ENCODE results near the gene TMEM106A. TPM values are rescaled to one million over a fixed set of nuclear protein-coding genes. Genes with fewer than 3 reads are reported as not detected.

The TMEM106A gene
- total RNA-seq, 1 experiment from 2014 or later, result 3.5 TPM

DNA sequence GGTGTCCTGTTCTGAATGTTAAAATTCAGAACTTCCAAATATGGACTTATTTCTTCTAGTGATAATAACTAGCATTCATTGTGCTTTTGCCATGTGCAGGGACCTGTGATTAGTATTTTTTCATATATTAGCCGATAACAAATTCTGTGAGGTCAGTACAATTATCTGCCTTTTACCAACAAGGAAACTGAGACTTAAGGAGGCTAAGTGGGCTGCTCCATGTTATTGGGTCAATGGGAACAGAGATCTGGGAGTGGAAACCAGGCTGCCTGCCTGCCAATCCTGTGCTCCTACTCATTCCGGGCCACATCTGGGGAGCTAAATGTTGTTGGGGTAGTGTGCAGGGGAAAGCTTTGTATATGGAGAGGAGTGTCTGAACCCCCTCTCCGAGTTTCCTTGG is 3.7 kb downstream of the TMEM106A start:
- intact Hi-C loops (cut with micrococcal nuclease), result no loop called here
- Histone ChIP-seq H3K36me3 (ENCODE audit: control insufficient read depth in 1 of 2, insufficient read depth in 2 of 2, low read length in 2 of 2) (no peaks in the 10 kb centered on the region), H3K4me3 (replicated peaks in 1 of 2; ENCODE audit: low read depth in 1 of 2, low read length in 2 of 2) (no peak overlapping the region), H2AFZ (ENCODE audit: low read depth, low read length, poor library complexity, severe bottlenecking) (no peak overlapping the region), H4K20me1 (ENCODE audit: insufficient read depth) (no peaks in the 10 kb centered on the region), H3K9ac (ENCODE audit: low read length) (no peak overlapping the region), H3K4me1 (ENCODE audit: control insufficient read depth in 1 of 2, insufficient read depth in 2 of 2, low read length in 2 of 2) (peaks cover 6 to 19% of the 10 kb centered on the region in 2 experiments; a peak in 2 of 4 replicates), H3K9me2 (ENCODE audit: insufficient read depth) (no peaks in the 10 kb centered on the region), H3K27ac (ENCODE audit: low read depth, low read length) (no peak overlapping the region), H3K27me3 (ENCODE audit: insufficient read depth, low read length) (no peaks in the 10 kb centered on the region), H3K79me2 (ENCODE audit: insufficient read depth, low read length) (no peaks in the 10 kb centered on the region), H3K9me3 (ENCODE audit: control insufficient read depth in 1 of 2, insufficient read depth in 1 of 2, low read depth in 1 of 2, low read length in 2 of 2) (no peaks in the 10 kb centered on the region), H3K4me2 (ENCODE audit: low read length) (no peak overlapping the region)
- CTCF ChIA-PET, result no interaction called here
- RAD21 ChIA-PET (ENCODE audit: low non-redundant PET in 1 of 2, low total read pairs in 2 of 2, uncharacterized antibody in 2 of 2, unreplicated experiment in 2 of 2), result no interaction called here
- BruUV-seq (replicated peaks), result no TSS peak
- DNase-seq (ENCODE audit: low read depth, low spot score) (no peak), ATAC-seq (no peak)
- POLR2A ChIA-PET, result interaction anchor here (1.5 kb wide), 1 partner anchor 100 kb away, joined by 7 read pairs; no protein-coding TSS in a partner anchor
- no peak for TF ChIP-seq ZFX (IDR thresholded peaks at IDR 0.05)
- no peak for TF ChIP-seq SIN3A (IDR thresholded peaks at IDR 0.05; ENCODE audit: low read depth)
- no peak for TF ChIP-seq EZH2phosphoT487 (IDR thresholded peaks at IDR 0.05; ENCODE audit: borderline replicate concordance)
- no peak for TF ChIP-seq CEBPB (IDR thresholded peaks at IDR 0.05; ENCODE audit: low read depth)
- no peak for TF ChIP-seq REST (IDR thresholded peaks at IDR 0.05; ENCODE audit: low read depth)
- no peak for TF ChIP-seq TCF7L2 (IDR thresholded peaks at IDR 0.05; ENCODE audit: borderline replicate concordance, extremely low read depth, insufficient read depth, insufficient read length)
- no peak for TF ChIP-seq ELF1 (IDR thresholded peaks at IDR 0.05; ENCODE audit: borderline replicate concordance, low read depth)
- TF ChIP-seq POLR2AphosphoS5 (IDR thresholded peaks at IDR 0.05; ENCODE audit: low read depth, low read length), result no peak
- no peak for TF ChIP-seq JUND (IDR thresholded peaks at IDR 0.05)
- TF ChIP-seq EGR1 (IDR thresholded peaks at IDR 0.05; ENCODE audit: low read depth), result no peak
- TF ChIP-seq, protein P1, sequence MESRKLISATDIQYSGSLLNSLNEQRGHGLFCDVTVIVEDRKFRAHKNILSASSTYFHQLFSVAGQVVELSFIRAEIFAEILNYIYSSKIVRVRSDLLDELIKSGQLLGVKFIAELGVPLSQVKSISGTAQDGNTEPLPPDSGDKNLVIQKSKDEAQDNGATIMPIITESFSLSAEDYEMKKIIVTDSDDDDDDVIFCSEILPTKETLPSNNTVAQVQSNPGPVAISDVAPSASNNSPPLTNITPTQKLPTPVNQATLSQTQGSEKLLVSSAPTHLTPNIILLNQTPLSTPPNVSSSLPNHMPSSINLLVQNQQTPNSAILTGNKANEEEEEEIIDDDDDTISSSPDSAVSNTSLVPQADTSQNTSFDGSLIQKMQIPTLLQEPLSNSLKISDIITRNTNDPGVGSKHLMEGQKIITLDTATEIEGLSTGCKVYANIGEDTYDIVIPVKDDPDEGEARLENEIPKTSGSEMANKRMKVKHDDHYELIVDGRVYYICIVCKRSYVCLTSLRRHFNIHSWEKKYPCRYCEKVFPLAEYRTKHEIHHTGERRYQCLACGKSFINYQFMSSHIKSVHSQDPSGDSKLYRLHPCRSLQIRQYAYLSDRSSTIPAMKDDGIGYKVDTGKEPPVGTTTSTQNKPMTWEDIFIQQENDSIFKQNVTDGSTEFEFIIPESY (IDR thresholded peaks at IDR 0.05; ENCODE audit: extremely low read depth, insufficient replicate concordance, low read length), result no peak
- no peak for TF ChIP-seq YY1 (IDR thresholded peaks at IDR 0.05; ENCODE audit: extremely low read depth, insufficient replicate concordance, low read depth, low read length)
- TF ChIP-seq EZH2 (IDR thresholded peaks at IDR 0.05), result no peak
- TF ChIP-seq, protein P2, sequence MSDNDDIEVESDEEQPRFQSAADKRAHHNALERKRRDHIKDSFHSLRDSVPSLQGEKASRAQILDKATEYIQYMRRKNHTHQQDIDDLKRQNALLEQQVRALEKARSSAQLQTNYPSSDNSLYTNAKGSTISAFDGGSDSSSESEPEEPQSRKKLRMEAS (IDR thresholded peaks at IDR 0.05), result no peak
- TF ChIP-seq ZNF274 (IDR thresholded peaks at IDR 0.05; ENCODE audit: low read depth, low read length), result no peak
- TF ChIP-seq POLR2A (IDR thresholded peaks at IDR 0.05; ENCODE audit: borderline replicate concordance, extremely low read depth, insufficient read depth, insufficient read length), result no peak

All from HCT116 (cell line).